Activated T-helper 1 cell treated with Interleukin-2 at 50 U/mL for 16 hours (primary cell): ENCODE measurements around the gene KIF7.
"Not testable (repeated sequence)": the region's sequence is repeated elsewhere in the genome, so short reads cannot be mapped to it uniquely, and the experiment has no call there.

Source experiments
- DNase-seq: peaks from one replicate; pipeline ENCODE4 v3.0.0-alpha.2; 2020; ENCODE audit warnings: low read depth

KIF7 gene

GRCh38 chr15:89654847-89655805 is at the start of gene KIF7:
Gene KIF7, minus strand, starts transcription at chr15:89655467. Its CDS starts 2,537 bp downstream, at chr15:89652930.
- no peak for DNase-seq

GRCh38 chr15:89704411-89704810 is 49.1 kb upstream of the KIF7 start:
- no peak for DNase-seq

GRCh38 chr15:89695198-89695597 is 39.9 kb upstream of the KIF7 start:
- DNase-seq: no peak

GRCh38 chr15:89693696-89694095 is 38.4 kb upstream of the KIF7 start:
- no peak for DNase-seq

GRCh38 chr15:89693091-89693490 is 37.8 kb upstream of the KIF7 start:
- no peak for DNase-seq

GRCh38 chr15:89690276-89691218 is 35.3 kb upstream of the KIF7 start, which contains the start of the genes PEX11A and WDR93:
Gene PEX11A, minus strand, starts transcription at chr15:89690754. Its CDS starts 122 bp downstream, at chr15:89690632.
Gene WDR93, plus strand, starts transcription at chr15:89690811. Its CDS starts 10,936 bp downstream, at chr15:89701747.
- peak; percentile 56 for DNase-seq

- DNase-seq: not testable (repeated sequence)
These were observed 34.6 kb upstream of the KIF7 start for GRCh38 chr15:89689930-89690275.

GRCh38 chr15:89686522-89686921 is 31.3 kb upstream of the KIF7 start:
- no peak for DNase-seq

GRCh38 chr15:89685995-89686394 is 30.7 kb upstream of the KIF7 start:
- DNase-seq: no peak

GRCh38 chr15:89681146-89681545 is 25.9 kb upstream of the KIF7 start:
- DNase-seq: no peak

- no peak for DNase-seq
These were observed 25.1 kb upstream of the KIF7 start for GRCh38 chr15:89680282-89680873.

- DNase-seq: no peak
These were observed 23.9 kb upstream of the KIF7 start, which contains the start of gene PLIN1 for GRCh38 chr15:89679212-89679611. Gene PLIN1, minus strand, starts transcription at chr15:89679367. Its CDS starts 1,878 bp downstream, at chr15:89677489.

- DNase-seq: no peak
These were observed 22.1 kb upstream of the KIF7 start for GRCh38 chr15:89677381-89677780.

GRCh38 chr15:89675606-89676005 is 20.3 kb upstream of the KIF7 start:
- DNase-seq: no peak

GRCh38 chr15:89674526-89674925 is 19.3 kb upstream of the KIF7 start:
- no peak for DNase-seq

GRCh38 chr15:89673165-89673512 is 17.9 kb upstream of the KIF7 start:
- DNase-seq: no peak

GRCh38 chr15:89672221-89673164 is 17.2 kb upstream of the KIF7 start:
- DNase-seq: no peak

- no peak for DNase-seq
These were observed 16.4 kb upstream of the KIF7 start for GRCh38 chr15:89671687-89672086.

GRCh38 chr15:89670971-89671560 is 15.8 kb upstream of the KIF7 start:
- no peak for DNase-seq

- DNase-seq: no peak
These were observed 14.7 kb upstream of the KIF7 start for GRCh38 chr15:89669941-89670340.
